Loucy (cell line): ENCODE results near the gene ZNF784.

Experiments used
- EZH2phosphoT487 ChIP-seq: fragments of 200-600 bp; IDR thresholded peaks from 2 replicates; pipeline ENCODE4 v1.6.1; 2018; ENCODE audit warnings: antibody characterized with exemption, mild to moderate bottlenecking, moderate library complexity, borderline replicate concordance
- TF ChIP-seq, protein P1 (sequence below): fragments of 200-600 bp; sonication (generic); conservative IDR thresholded peaks from 2 replicates; pipeline ENCODE4 v1.5.1; 2014; ENCODE audit warnings: mild to moderate bottlenecking, antibody characterized with exemption, low read length

DNA sequence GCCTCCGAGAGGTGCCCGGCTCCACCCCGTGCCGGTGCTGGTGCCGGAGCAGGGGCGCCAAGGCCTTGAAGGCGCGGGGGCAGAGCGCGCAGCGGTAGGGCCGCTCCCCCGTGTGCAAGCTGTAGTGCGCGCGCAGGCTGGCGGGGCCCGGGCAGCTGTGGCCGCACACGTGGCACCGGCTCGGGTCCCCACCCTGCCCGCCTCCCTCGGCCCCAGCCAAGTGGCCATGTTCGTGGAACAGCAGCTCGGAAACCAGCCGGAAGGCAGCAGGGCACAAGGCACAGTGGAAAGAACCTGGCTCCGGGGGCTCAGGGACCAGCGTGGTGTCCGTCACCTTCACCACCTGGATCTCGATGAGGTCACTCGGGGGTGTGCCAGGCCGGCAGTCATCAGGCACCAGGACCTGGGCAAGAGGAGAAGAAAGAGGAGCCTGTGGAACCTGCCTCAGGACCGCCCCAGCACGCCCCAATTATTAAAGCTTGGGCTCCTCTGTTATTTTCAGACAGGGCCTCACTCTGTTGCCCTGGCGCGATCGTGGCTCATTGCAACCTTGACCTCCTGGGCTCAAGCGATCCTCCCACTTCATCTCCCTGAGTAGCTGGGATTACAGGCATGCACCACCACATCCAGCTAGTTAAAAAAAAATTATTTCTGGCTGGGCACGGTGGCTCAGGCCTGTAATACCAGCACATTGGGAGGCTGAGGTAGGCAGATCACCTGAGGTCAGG, 2.0 kb downstream of the ZNF784 start:
- TF ChIP-seq, protein P1, sequence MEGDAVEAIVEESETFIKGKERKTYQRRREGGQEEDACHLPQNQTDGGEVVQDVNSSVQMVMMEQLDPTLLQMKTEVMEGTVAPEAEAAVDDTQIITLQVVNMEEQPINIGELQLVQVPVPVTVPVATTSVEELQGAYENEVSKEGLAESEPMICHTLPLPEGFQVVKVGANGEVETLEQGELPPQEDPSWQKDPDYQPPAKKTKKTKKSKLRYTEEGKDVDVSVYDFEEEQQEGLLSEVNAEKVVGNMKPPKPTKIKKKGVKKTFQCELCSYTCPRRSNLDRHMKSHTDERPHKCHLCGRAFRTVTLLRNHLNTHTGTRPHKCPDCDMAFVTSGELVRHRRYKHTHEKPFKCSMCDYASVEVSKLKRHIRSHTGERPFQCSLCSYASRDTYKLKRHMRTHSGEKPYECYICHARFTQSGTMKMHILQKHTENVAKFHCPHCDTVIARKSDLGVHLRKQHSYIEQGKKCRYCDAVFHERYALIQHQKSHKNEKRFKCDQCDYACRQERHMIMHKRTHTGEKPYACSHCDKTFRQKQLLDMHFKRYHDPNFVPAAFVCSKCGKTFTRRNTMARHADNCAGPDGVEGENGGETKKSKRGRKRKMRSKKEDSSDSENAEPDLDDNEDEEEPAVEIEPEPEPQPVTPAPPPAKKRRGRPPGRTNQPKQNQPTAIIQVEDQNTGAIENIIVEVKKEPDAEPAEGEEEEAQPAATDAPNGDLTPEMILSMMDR, result no peak
- TF ChIP-seq EZH2phosphoT487, result no peak
